Measurements from ENCODE around the gene PAPOLA. TPM values are rescaled to one million over a fixed set of nuclear protein-coding genes. Genes with fewer than 3 reads are reported as not detected.

Gene PAPOLA
- total RNA-seq, 1 experiment from 2014 or later = 223 TPM

DNA sequence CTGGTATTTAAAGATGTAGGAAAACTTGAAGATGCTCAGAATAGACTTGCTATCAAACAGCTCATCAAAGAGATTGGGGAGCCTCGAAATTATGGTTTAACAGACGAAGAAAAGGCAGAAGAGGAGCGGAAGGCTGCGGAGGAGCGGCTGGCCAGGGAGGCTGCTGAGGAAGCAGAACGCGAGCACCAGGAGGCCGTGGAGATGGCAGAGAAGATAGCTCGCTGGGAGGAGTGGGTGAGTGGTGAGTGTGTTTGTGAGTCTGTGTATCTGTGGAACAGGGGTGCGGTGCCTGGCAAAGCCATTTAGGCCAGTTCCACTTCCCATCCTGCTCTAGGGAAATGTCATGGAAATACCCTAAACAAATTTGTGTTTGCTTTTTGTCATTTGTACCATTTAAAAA, 19.2 kb upstream of the PAPOLA start:
- ATAC-seq (no peak), DNase-seq (ENCODE audit: low read depth, low spot score) (no peak)
- BruUV-seq (replicated peaks) = no TSS peak
- ChIA-PET RAD21 (ENCODE audit: low non-redundant PET in 1 of 2, low total read pairs in 2 of 2, uncharacterized antibody in 2 of 2, unreplicated experiment in 2 of 2) (no interaction called here), POLR2A (no interaction called here), CTCF (no interaction called here)
- no peak overlapping the region for H3K4me2 ChIP-seq (ENCODE audit: low read length)
- no peak overlapping the region for H3K27ac ChIP-seq (ENCODE audit: low read depth, low read length)
- H3K36me3 ChIP-seq (ENCODE audit: control insufficient read depth in 1 of 2, insufficient read depth in 2 of 2, low read length in 2 of 2) = no peaks in the 10 kb centered on the region
- TF ChIP-seq EZH2 (IDR thresholded peaks at IDR 0.05) = no peak
- TF ChIP-seq, protein P1, sequence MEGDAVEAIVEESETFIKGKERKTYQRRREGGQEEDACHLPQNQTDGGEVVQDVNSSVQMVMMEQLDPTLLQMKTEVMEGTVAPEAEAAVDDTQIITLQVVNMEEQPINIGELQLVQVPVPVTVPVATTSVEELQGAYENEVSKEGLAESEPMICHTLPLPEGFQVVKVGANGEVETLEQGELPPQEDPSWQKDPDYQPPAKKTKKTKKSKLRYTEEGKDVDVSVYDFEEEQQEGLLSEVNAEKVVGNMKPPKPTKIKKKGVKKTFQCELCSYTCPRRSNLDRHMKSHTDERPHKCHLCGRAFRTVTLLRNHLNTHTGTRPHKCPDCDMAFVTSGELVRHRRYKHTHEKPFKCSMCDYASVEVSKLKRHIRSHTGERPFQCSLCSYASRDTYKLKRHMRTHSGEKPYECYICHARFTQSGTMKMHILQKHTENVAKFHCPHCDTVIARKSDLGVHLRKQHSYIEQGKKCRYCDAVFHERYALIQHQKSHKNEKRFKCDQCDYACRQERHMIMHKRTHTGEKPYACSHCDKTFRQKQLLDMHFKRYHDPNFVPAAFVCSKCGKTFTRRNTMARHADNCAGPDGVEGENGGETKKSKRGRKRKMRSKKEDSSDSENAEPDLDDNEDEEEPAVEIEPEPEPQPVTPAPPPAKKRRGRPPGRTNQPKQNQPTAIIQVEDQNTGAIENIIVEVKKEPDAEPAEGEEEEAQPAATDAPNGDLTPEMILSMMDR (IDR thresholded peaks at IDR 0.05 in 2 of 3, conservative IDR thresholded peaks at IDR 0.05 in 1 of 3; ENCODE audit: borderline replicate concordance in 1 of 3, insufficient read depth in 1 of 3, low read depth in 2 of 3, low read length in 2 of 3) = no peak
- TF ChIP-seq CBX3 (IDR thresholded peaks at IDR 0.05; ENCODE audit: low read depth) = no peak
- TF ChIP-seq, protein P2, sequence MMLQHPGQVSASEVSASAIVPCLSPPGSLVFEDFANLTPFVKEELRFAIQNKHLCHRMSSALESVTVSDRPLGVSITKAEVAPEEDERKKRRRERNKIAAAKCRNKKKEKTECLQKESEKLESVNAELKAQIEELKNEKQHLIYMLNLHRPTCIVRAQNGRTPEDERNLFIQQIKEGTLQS (IDR thresholded peaks at IDR 0.05) = no peak
- no peak for TF ChIP-seq ZNF274 (IDR thresholded peaks at IDR 0.05; ENCODE audit: low read depth, low read length)
- TF ChIP-seq ELF1 (IDR thresholded peaks at IDR 0.05; ENCODE audit: borderline replicate concordance, low read depth) = no peak
- TF ChIP-seq SRF (IDR thresholded peaks at IDR 0.05; ENCODE audit: low read depth) = no peak
- TF ChIP-seq YY1 (IDR thresholded peaks at IDR 0.05; ENCODE audit: extremely low read depth, insufficient replicate concordance, low read depth, low read length) = no peak
- no peak for TF ChIP-seq POLR2A (IDR thresholded peaks at IDR 0.05; ENCODE audit: borderline replicate concordance, extremely low read depth, insufficient read depth, insufficient read length)
- TF ChIP-seq SP1 (IDR thresholded peaks at IDR 0.05; ENCODE audit: low read depth) = no peak
- no peak for TF ChIP-seq ZFX (IDR thresholded peaks at IDR 0.05)
- no peaks in the 10 kb centered on the region for H3K4me1 ChIP-seq (ENCODE audit: control insufficient read depth in 1 of 2, insufficient read depth in 2 of 2, low read length in 2 of 2)
- no peaks in the 10 kb centered on the region for H3K9me2 ChIP-seq (ENCODE audit: insufficient read depth)
- no peak overlapping the region for H3K4me3 ChIP-seq (replicated peaks in 1 of 2; ENCODE audit: low read depth in 1 of 2, low read length in 2 of 2)
- intact Hi-C loops (cut with micrococcal nuclease) = no loop called here
- H3K79me2 ChIP-seq (ENCODE audit: insufficient read depth, low read length) = no peaks in the 10 kb centered on the region
- H2AFZ ChIP-seq (ENCODE audit: low read depth, low read length, poor library complexity, severe bottlenecking) = no peak overlapping the region
- no peak overlapping the region for H3K9ac ChIP-seq (ENCODE audit: low read length)
- H3K9me3 ChIP-seq (ENCODE audit: control insufficient read depth in 1 of 2, insufficient read depth in 1 of 2, low read depth in 1 of 2, low read length in 2 of 2) = no peaks in the 10 kb centered on the region
- no peaks in the 10 kb centered on the region for H3K27me3 ChIP-seq (ENCODE audit: insufficient read depth, low read length)
- no peaks in the 10 kb centered on the region for H4K20me1 ChIP-seq (ENCODE audit: insufficient read depth)

Data from HCT116 (cell line).